SK-N-SH treated with all-trans-retinoic acid at 6 μM for 48 hours (cell line): ENCODE results near the gene TMEM164.

Source experiments
- ARNTL ChIP-seq: fragments of 450-650 bp; formaldehyde crosslinking; IDR thresholded peaks from 2 replicates; pipeline ENCODE4 v1.5.0; 2020; ENCODE audit warnings: low read depth, mild to moderate bottlenecking, moderate library complexity, borderline replicate concordance
- ESRRG ChIP-seq: fragments of 250-450 bp; sonication (Bioruptor Pico); IDR thresholded peaks from 2 replicates; pipeline ENCODE4 v1.6.1; 2021; ENCODE audit warnings: mild to moderate bottlenecking
- GLIS3 ChIP-seq: fragments of 250-450 bp; sonication (Bioruptor Pico); IDR thresholded peaks from 2 replicates; pipeline ENCODE4 v1.5.0; 2020; ENCODE audit warnings: mild to moderate bottlenecking, moderate library complexity
- PPARA ChIP-seq: fragments of 250-450 bp; sonication (Bioruptor Pico); IDR thresholded peaks from 2 replicates; pipeline ENCODE4 v1.5.0; 2020; ENCODE audit warnings: mild to moderate bottlenecking, borderline replicate concordance
- RARB ChIP-seq: fragments of 250-450 bp; sonication (Bioruptor Pico); IDR thresholded peaks from 2 replicates; pipeline ENCODE4 v1.8.0; 2021; ENCODE audit warnings: mild to moderate bottlenecking, moderate library complexity
- SNAI2 ChIP-seq: fragments of 250-450 bp; sonication (Bioruptor Pico); IDR thresholded peaks from 2 replicates; pipeline ENCODE4 v1.5.0; 2020; ENCODE audit warnings: mild to moderate bottlenecking, moderate library complexity
- TOX ChIP-seq: fragments of 250-450 bp; sonication (Bioruptor Pico); IDR thresholded peaks from 2 replicates; pipeline ENCODE4 v1.8.0; 2021; ENCODE audit warnings: mild to moderate bottlenecking, moderate library complexity, borderline replicate concordance
- ZC3H10 ChIP-seq: fragments of 250-450 bp; sonication (Bioruptor Pico); IDR thresholded peaks from 2 replicates; pipeline ENCODE4 v1.5.1; 2021; ENCODE audit warnings: mild to moderate bottlenecking, moderate library complexity
- ZNF565 ChIP-seq: fragments of 450-650 bp; formaldehyde crosslinking; conservative IDR thresholded peaks from 2 replicates; pipeline ENCODE4 v1.5.0; 2020; ENCODE audit warnings: low read depth, mild to moderate bottlenecking, moderate library complexity
- ZNF8 ChIP-seq: fragments of 450-650 bp; formaldehyde crosslinking; IDR thresholded peaks from 2 replicates; pipeline ENCODE4 v1.5.0; 2020; ENCODE audit warnings: mild to moderate bottlenecking, moderate library complexity
- TF ChIP-seq, protein P1 (sequence below): fragments of 250-450 bp; sonication (Bioruptor Pico); IDR thresholded peaks from 2 replicates; pipeline ENCODE4 v1.5.0; 2020; ENCODE audit warnings: mild to moderate bottlenecking, moderate library complexity
- TF ChIP-seq, protein P2 (sequence below): fragments of 250-450 bp; sonication (Bioruptor Pico); IDR thresholded peaks from 2 replicates; pipeline ENCODE4 v1.5.1; 2020; ENCODE audit warnings: low read depth, mild to moderate bottlenecking, moderate library complexity
- TF ChIP-seq, protein P3 (sequence below): fragments of 250-450 bp; sonication (Bioruptor Pico); IDR thresholded peaks from 2 replicates; pipeline ENCODE4 v1.8.0; 2020; ENCODE audit warnings: mild to moderate bottlenecking, moderate library complexity, borderline replicate concordance
- TF ChIP-seq, protein P4 (sequence below): fragments of 250-450 bp; sonication (Bioruptor Pico); IDR thresholded peaks from 2 replicates; pipeline ENCODE4 v1.8.0; 2021; ENCODE audit warnings: low read depth, mild to moderate bottlenecking, moderate library complexity, borderline replicate concordance

GRCh38 chrX:110167952-110168451 lies 165.1 kb downstream of the TMEM164 start:
- TF ChIP-seq GLIS3: no peak
- no peak for TF ChIP-seq SNAI2 (CRISPR knock-in tag)
- TF ChIP-seq, protein P1, sequence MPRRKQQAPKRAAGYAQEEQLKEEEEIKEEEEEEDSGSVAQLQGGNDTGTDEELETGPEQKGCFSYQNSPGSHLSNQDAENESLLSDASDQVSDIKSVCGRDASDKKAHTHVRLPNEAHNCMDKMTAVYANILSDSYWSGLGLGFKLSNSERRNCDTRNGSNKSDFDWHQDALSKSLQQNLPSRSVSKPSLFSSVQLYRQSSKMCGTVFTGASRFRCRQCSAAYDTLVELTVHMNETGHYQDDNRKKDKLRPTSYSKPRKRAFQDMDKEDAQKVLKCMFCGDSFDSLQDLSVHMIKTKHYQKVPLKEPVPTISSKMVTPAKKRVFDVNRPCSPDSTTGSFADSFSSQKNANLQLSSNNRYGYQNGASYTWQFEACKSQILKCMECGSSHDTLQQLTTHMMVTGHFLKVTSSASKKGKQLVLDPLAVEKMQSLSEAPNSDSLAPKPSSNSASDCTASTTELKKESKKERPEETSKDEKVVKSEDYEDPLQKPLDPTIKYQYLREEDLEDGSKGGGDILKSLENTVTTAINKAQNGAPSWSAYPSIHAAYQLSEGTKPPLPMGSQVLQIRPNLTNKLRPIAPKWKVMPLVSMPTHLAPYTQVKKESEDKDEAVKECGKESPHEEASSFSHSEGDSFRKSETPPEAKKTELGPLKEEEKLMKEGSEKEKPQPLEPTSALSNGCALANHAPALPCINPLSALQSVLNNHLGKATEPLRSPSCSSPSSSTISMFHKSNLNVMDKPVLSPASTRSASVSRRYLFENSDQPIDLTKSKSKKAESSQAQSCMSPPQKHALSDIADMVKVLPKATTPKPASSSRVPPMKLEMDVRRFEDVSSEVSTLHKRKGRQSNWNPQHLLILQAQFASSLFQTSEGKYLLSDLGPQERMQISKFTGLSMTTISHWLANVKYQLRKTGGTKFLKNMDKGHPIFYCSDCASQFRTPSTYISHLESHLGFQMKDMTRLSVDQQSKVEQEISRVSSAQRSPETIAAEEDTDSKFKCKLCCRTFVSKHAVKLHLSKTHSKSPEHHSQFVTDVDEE (CRISPR knock-in tag): no peak
- TF ChIP-seq ARNTL (CRISPR knock-in tag): no peak
- no peak for TF ChIP-seq PPARA (CRISPR knock-in tag)
- no peak for TF ChIP-seq TOX (CRISPR knock-in tag)
- TF ChIP-seq, protein P2, sequence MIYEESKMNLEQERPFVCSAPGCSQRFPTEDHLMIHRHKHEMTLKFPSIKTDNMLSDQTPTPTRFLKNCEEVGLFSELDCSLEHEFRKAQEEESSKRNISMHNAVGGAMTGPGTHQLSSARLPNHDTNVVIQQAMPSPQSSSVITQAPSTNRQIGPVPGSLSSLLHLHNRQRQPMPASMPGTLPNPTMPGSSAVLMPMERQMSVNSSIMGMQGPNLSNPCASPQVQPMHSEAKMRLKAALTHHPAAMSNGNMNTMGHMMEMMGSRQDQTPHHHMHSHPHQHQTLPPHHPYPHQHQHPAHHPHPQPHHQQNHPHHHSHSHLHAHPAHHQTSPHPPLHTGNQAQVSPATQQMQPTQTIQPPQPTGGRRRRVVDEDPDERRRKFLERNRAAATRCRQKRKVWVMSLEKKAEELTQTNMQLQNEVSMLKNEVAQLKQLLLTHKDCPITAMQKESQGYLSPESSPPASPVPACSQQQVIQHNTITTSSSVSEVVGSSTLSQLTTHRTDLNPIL: no peak
- TF ChIP-seq, protein P3, sequence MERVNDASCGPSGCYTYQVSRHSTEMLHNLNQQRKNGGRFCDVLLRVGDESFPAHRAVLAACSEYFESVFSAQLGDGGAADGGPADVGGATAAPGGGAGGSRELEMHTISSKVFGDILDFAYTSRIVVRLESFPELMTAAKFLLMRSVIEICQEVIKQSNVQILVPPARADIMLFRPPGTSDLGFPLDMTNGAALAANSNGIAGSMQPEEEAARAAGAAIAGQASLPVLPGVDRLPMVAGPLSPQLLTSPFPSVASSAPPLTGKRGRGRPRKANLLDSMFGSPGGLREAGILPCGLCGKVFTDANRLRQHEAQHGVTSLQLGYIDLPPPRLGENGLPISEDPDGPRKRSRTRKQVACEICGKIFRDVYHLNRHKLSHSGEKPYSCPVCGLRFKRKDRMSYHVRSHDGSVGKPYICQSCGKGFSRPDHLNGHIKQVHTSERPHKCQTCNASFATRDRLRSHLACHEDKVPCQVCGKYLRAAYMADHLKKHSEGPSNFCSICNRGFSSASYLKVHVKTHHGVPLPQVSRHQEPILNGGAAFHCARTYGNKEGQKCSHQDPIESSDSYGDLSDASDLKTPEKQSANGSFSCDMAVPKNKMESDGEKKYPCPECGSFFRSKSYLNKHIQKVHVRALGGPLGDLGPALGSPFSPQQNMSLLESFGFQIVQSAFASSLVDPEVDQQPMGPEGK: no peak
- TF ChIP-seq ZNF8 (CRISPR knock-in tag): no peak
- TF ChIP-seq ZC3H10: no peak
- TF ChIP-seq, protein P4, sequence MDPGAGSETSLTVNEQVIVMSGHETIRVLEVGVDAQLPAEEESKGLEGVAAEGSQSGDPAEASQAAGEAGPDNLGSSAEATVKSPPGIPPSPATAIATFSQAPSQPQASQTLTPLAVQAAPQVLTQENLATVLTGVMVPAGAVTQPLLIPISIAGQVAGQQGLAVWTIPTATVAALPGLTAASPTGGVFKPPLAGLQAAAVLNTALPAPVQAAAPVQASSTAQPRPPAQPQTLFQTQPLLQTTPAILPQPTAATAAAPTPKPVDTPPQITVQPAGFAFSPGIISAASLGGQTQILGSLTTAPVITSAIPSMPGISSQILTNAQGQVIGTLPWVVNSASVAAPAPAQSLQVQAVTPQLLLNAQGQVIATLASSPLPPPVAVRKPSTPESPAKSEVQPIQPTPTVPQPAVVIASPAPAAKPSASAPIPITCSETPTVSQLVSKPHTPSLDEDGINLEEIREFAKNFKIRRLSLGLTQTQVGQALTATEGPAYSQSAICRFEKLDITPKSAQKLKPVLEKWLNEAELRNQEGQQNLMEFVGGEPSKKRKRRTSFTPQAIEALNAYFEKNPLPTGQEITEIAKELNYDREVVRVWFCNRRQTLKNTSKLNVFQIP (CRISPR knock-in tag): no peak
- TF ChIP-seq ZNF565 (CRISPR knock-in tag): no peak
- TF ChIP-seq ESRRG: no peak
- TF ChIP-seq RARB: no peak
